GM23338 (cell line): ENCODE measurements around the gene TMPRSS2. TPM values are rescaled to one million over a fixed set of nuclear protein-coding genes. Genes with fewer than 3 reads are reported as not detected.

ENCODE experiments used
- ATAC-seq: fragments of 200-7000 bp; cut with Tn5 transposase; 3 replicates; pipeline ENCODE4 v1.9.1; 2020
- DNase-seq: peaks from one replicate; pipeline ENCODE4 v3.0.0-alpha.2; 2015; ENCODE audit warnings: low spot score
- H2AFZ ChIP-seq: fragments of 200-600 bp; sonication (generic); 2 replicates; pipeline ENCODE4 v1.8.0; 2016; ENCODE audit warnings: antibody characterized with exemption, mild to moderate bottlenecking, moderate library complexity
- H3F3A ChIP-seq: fragments of 200-600 bp; sonication (generic); replicated peaks from 2 replicates; pipeline ENCODE4 v1.8.0; 2017; ENCODE audit warnings: antibody characterized with exemption, mixed run types, low read depth
- H3K27ac ChIP-seq: fragments of 200-600 bp; sonication (generic); 2 replicates; pipeline ENCODE4 v1.6.1; 2016; ENCODE audit warnings: low read depth
- H3K27me3 ChIP-seq: fragments of 200-600 bp; sonication (generic); 2 replicates; pipeline ENCODE4 v1.8.0; 2016; ENCODE audit warnings: mild to moderate bottlenecking, mixed run types, moderate library complexity; ENCODE audit not compliant: insufficient read depth
- H3K36me3 ChIP-seq: fragments of 200-600 bp; sonication (generic); 2 replicates; pipeline ENCODE4 v1.8.0; 2016; ENCODE audit warnings: mild to moderate bottlenecking; ENCODE audit not compliant: insufficient read depth
- H3K4me1 ChIP-seq: fragments of 200-600 bp; sonication (generic); 2 replicates; pipeline ENCODE4 v1.8.0; 2016; ENCODE audit warnings: mild to moderate bottlenecking, moderate library complexity; ENCODE audit not compliant: insufficient read depth
- H3K4me2 ChIP-seq: fragments of 200-600 bp; sonication (generic); 2 replicates; pipeline ENCODE4 v1.7.1; 2017; ENCODE audit warnings: mixed run types
- H3K4me3 ChIP-seq: fragments of 200-600 bp; sonication (generic); 2 replicates; pipeline ENCODE4 v1.6.1; 2016; ENCODE audit warnings: mixed run types
- H3K79me2 ChIP-seq: fragments of 200-600 bp; sonication (generic); replicated peaks from 2 replicates; pipeline ENCODE4 v1.8.0; 2017; ENCODE audit warnings: mild to moderate bottlenecking; ENCODE audit not compliant: insufficient read depth
- H3K9me2 ChIP-seq: fragments of 200-600 bp; sonication (generic); 2 replicates; pipeline ENCODE4 v1.8.0; 2017; ENCODE audit not compliant: insufficient read depth
- H4K20me1 ChIP-seq: fragments of 200-600 bp; sonication (generic); replicated peaks from 2 replicates; pipeline ENCODE4 v1.8.0; 2017; ENCODE audit warnings: mild to moderate bottlenecking; ENCODE audit not compliant: insufficient read depth
- H3K27ac Mint-ChIP-seq: 2 replicates; pipeline ENCODE4 v1.8.0; 2020; ENCODE audit warnings: inconsistent platforms, mild to moderate bottlenecking, moderate library complexity, mixed read lengths
- H3K27me3 Mint-ChIP-seq: 3 replicates; pipeline ENCODE4 v1.8.0; 2022; ENCODE audit warnings: low read depth, mild to moderate bottlenecking, moderate library complexity, mixed read lengths, inconsistent platforms; ENCODE audit not compliant: insufficient read depth, poor library complexity
- H3K36me3 Mint-ChIP-seq: 3 replicates; pipeline ENCODE4 v1.8.0; 2021; ENCODE audit warnings: low read depth, mild to moderate bottlenecking, inconsistent platforms, moderate library complexity, mixed read lengths
- H3K4me1 Mint-ChIP-seq: 3 replicates; pipeline ENCODE4 v1.8.0; 2020; ENCODE audit warnings: mild to moderate bottlenecking, inconsistent platforms, mixed read lengths
- H3K4me3 Mint-ChIP-seq: 3 replicates; pipeline ENCODE4 v1.8.0; 2021; ENCODE audit warnings: moderate library complexity, mild to moderate bottlenecking, inconsistent platforms, mixed read lengths
- H3K9me3 Mint-ChIP-seq: 3 replicates; pipeline ENCODE4 v1.8.0; 2020; ENCODE audit warnings: moderate library complexity, mild to moderate bottlenecking, inconsistent platforms, mixed read lengths
- EZH2phosphoT487 ChIP-seq: fragments of 200-600 bp; sonication (generic); IDR thresholded peaks from one replicate; pipeline ENCODE4 v1.8.1; 2018; ENCODE audit warnings: antibody characterized with exemption; ENCODE audit not compliant: unreplicated experiment
- JUNB ChIP-seq: IDR thresholded peaks from one replicate; pipeline ENCODE4 v1.6.1; 2016; ENCODE audit warnings: antibody characterized with exemption; ENCODE audit not compliant: unreplicated experiment
- NANOG ChIP-seq: IDR thresholded peaks from 2 replicates; pipeline ENCODE4 v1.6.1; 2016; ENCODE audit warnings: antibody characterized with exemption, borderline replicate concordance
- POLR2AphosphoS5 ChIP-seq: IDR thresholded peaks from 2 replicates; pipeline ENCODE4 v1.6.1; 2016; ENCODE audit warnings: antibody characterized with exemption, low read depth
- STAT1 ChIP-seq: IDR thresholded peaks from one replicate; pipeline ENCODE4 v1.6.1; 2016; ENCODE audit warnings: antibody characterized with exemption; ENCODE audit not compliant: unreplicated experiment
- ZNF114 ChIP-seq: fragments of 250-450 bp; sonication (Bioruptor Pico); IDR thresholded peaks from 2 replicates; pipeline ENCODE4 v1.5.0; 2020; ENCODE audit warnings: mild to moderate bottlenecking, moderate library complexity
- ZNF331 ChIP-seq: fragments of 250-450 bp; sonication (Bioruptor Pico); IDR thresholded peaks from 2 replicates; pipeline ENCODE4 v1.5.0; 2020; ENCODE audit warnings: low read depth, mild to moderate bottlenecking, moderate library complexity
- polyA plus RNA-seq: library from polyadenylated mRNA; unstranded; fragments of >200 nt; fragmentation: Nextera tagmentation; extraction: Ambion mirVana; gene quantifications from 2 replicates; pipeline ENCODE4 v1.2.1, GENCODE V29; 2016
- total RNA-seq: library from RNA; depleted of rRNA; stranded (reverse); fragments of >200 nt; shearing (Covaris generic); gene quantifications from 2 replicates; pipeline ENCODE4 v1.2.3, GENCODE V29; 2014
- TF ChIP-seq, protein P1 (sequence below): IDR thresholded peaks from 2 replicates; pipeline ENCODE4 v1.6.1; 2016; ENCODE audit warnings: antibody characterized with exemption
- TF ChIP-seq, protein P2 (sequence below): fragments of 250-450 bp; sonication (Bioruptor Pico); IDR thresholded peaks from 2 replicates; pipeline ENCODE4 v1.5.0; 2020; ENCODE audit warnings: mild to moderate bottlenecking, moderate library complexity
- TF ChIP-seq, protein P3 (sequence below), 2 experiments: fragments of 200-600 bp in 1 of 2; sonication (generic) in 1 of 2; conservative IDR thresholded peaks; 2 replicates each; pipeline versions ENCODE4 v1.5.1 to v1.6.1; 2016 to 2017; ENCODE audit warnings: antibody characterized with exemption in 2 of 2, low read depth in 2 of 2, mild to moderate bottlenecking in 2 of 2, moderate library complexity in 1 of 2
- TF ChIP-seq, protein P4 (sequence below): IDR thresholded peaks from one replicate; pipeline ENCODE4 v1.6.1; 2018; ENCODE audit warnings: antibody characterized with exemption; ENCODE audit not compliant: unreplicated experiment

The TMPRSS2 gene
- total and polyA plus RNA-seq, 2 experiments from 2014 or later, result 2.3 to 4.9 TPM

GRCh38 chr21:41518757-41519156, 10.8 kb upstream of the TMPRSS2 start:
- ATAC-seq (no peak), DNase-seq (no peak)

More at GRCh38 chr21:41518757-41519156, 10.8 kb upstream of the TMPRSS2 start:
- no peaks in the 10 kb centered on the region for H3K4me1 Mint-ChIP-seq
- Histone ChIP-seq H3K4me1 (no peaks in the 10 kb centered on the region), H2AFZ (no peak overlapping the region), H3K79me2 (no peaks in the 10 kb centered on the region), H3K4me3 (no peak overlapping the region), H3K9me2 (0 out of 2 replicates have a peak, but pooled peaks cover 11% of the 10 kb centered on the region), H3K36me3 (no peaks in the 10 kb centered on the region), H3F3A (no peaks in the 10 kb centered on the region), H3K4me2 (no peak overlapping the region), H4K20me1 (no peaks in the 10 kb centered on the region), H3K27me3 (no peaks in the 10 kb centered on the region), H3K27ac (no peak overlapping the region)
- peaks cover 19% of the 10 kb centered on the region for H3K9me3 Mint-ChIP-seq
- TF ChIP-seq, protein P1, sequence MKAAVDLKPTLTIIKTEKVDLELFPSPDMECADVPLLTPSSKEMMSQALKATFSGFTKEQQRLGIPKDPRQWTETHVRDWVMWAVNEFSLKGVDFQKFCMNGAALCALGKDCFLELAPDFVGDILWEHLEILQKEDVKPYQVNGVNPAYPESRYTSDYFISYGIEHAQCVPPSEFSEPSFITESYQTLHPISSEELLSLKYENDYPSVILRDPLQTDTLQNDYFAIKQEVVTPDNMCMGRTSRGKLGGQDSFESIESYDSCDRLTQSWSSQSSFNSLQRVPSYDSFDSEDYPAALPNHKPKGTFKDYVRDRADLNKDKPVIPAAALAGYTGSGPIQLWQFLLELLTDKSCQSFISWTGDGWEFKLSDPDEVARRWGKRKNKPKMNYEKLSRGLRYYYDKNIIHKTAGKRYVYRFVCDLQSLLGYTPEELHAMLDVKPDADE, result no peak
- TF ChIP-seq, protein P2, sequence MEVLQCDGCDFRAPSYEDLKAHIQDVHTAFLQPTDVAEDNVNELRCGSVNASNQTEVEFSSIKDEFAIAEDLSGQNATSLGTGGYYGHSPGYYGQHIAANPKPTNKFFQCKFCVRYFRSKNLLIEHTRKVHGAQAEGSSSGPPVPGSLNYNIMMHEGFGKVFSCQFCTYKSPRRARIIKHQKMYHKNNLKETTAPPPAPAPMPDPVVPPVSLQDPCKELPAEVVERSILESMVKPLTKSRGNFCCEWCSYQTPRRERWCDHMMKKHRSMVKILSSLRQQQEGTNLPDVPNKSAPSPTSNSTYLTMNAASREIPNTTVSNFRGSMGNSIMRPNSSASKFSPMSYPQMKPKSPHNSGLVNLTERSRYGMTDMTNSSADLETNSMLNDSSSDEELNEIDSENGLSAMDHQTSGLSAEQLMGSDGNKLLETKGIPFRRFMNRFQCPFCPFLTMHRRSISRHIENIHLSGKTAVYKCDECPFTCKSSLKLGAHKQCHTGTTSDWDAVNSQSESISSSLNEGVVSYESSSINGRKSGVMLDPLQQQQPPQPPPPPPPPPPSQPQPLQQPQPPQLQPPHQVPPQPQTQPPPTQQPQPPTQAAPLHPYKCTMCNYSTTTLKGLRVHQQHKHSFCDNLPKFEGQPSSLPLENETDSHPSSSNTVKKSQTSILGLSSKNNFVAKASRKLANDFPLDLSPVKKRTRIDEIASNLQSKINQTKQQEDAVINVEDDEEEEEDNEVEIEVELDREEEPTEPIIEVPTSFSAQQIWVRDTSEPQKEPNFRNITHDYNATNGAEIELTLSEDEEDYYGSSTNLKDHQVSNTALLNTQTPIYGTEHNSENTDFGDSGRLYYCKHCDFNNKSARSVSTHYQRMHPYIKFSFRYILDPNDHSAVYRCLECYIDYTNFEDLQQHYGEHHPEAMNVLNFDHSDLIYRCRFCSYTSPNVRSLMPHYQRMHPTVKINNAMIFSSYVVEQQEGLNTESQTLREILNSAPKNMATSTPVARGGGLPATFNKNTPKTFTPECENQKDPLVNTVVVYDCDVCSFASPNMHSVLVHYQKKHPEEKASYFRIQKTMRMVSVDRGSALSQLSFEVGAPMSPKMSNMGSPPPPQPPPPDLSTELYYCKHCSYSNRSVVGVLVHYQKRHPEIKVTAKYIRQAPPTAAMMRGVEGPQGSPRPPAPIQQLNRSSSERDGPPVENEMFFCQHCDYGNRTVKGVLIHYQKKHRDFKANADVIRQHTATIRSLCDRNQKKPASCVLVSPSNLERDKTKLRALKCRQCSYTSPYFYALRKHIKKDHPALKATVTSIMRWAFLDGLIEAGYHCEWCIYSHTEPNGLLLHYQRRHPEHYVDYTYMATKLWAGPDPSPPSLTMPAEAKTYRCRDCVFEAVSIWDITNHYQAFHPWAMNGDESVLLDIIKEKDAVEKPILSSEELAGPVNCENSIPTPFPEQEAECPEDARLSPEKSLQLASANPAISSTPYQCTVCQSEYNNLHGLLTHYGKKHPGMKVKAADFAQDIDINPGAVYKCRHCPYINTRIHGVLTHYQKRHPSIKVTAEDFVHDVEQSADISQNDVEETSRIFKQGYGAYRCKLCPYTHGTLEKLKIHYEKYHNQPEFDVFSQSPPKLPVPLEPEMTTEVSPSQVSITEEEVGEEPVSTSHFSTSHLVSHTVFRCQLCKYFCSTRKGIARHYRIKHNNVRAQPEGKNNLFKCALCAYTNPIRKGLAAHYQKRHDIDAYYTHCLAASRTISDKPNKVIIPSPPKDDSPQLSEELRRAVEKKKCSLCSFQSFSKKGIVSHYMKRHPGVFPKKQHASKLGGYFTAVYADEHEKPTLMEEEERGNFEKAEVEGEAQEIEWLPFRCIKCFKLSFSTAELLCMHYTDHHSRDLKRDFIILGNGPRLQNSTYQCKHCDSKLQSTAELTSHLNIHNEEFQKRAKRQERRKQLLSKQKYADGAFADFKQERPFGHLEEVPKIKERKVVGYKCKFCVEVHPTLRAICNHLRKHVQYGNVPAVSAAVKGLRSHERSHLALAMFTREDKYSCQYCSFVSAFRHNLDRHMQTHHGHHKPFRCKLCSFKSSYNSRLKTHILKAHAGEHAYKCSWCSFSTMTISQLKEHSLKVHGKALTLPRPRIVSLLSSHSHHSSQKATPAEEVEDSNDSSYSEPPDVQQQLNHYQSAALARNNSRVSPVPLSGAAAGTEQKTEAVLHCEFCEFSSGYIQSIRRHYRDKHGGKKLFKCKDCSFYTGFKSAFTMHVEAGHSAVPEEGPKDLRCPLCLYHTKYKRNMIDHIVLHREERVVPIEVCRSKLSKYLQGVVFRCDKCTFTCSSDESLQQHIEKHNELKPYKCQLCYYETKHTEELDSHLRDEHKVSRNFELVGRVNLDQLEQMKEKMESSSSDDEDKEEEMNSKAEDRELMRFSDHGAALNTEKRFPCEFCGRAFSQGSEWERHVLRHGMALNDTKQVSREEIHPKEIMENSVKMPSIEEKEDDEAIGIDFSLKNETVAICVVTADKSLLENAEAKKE (CRISPR knock-in tag), result no peak
- TF ChIP-seq NANOG, result no peak
- no peak for TF ChIP-seq POLR2AphosphoS5
- no peak for TF ChIP-seq STAT1
- TF ChIP-seq, protein P3, sequence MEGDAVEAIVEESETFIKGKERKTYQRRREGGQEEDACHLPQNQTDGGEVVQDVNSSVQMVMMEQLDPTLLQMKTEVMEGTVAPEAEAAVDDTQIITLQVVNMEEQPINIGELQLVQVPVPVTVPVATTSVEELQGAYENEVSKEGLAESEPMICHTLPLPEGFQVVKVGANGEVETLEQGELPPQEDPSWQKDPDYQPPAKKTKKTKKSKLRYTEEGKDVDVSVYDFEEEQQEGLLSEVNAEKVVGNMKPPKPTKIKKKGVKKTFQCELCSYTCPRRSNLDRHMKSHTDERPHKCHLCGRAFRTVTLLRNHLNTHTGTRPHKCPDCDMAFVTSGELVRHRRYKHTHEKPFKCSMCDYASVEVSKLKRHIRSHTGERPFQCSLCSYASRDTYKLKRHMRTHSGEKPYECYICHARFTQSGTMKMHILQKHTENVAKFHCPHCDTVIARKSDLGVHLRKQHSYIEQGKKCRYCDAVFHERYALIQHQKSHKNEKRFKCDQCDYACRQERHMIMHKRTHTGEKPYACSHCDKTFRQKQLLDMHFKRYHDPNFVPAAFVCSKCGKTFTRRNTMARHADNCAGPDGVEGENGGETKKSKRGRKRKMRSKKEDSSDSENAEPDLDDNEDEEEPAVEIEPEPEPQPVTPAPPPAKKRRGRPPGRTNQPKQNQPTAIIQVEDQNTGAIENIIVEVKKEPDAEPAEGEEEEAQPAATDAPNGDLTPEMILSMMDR (conservative IDR thresholded peaks at IDR 0.05; ENCODE audit: low read depth in 2 of 2), result no peak
- no peak for TF ChIP-seq EZH2phosphoT487
- TF ChIP-seq ZNF331, result no peak
- TF ChIP-seq JUNB, result no peak
- no peak for TF ChIP-seq ZNF114 (CRISPR knock-in tag)
- TF ChIP-seq, protein P4, sequence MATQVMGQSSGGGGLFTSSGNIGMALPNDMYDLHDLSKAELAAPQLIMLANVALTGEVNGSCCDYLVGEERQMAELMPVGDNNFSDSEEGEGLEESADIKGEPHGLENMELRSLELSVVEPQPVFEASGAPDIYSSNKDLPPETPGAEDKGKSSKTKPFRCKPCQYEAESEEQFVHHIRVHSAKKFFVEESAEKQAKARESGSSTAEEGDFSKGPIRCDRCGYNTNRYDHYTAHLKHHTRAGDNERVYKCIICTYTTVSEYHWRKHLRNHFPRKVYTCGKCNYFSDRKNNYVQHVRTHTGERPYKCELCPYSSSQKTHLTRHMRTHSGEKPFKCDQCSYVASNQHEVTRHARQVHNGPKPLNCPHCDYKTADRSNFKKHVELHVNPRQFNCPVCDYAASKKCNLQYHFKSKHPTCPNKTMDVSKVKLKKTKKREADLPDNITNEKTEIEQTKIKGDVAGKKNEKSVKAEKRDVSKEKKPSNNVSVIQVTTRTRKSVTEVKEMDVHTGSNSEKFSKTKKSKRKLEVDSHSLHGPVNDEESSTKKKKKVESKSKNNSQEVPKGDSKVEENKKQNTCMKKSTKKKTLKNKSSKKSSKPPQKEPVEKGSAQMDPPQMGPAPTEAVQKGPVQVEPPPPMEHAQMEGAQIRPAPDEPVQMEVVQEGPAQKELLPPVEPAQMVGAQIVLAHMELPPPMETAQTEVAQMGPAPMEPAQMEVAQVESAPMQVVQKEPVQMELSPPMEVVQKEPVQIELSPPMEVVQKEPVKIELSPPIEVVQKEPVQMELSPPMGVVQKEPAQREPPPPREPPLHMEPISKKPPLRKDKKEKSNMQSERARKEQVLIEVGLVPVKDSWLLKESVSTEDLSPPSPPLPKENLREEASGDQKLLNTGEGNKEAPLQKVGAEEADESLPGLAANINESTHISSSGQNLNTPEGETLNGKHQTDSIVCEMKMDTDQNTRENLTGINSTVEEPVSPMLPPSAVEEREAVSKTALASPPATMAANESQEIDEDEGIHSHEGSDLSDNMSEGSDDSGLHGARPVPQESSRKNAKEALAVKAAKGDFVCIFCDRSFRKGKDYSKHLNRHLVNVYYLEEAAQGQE, result no peak
- no peak overlapping the region for H3K4me3 Mint-ChIP-seq
- peaks cover 2% of the 10 kb centered on the region for H3K27me3 Mint-ChIP-seq
- no peak overlapping the region for H3K27ac Mint-ChIP-seq
- H3K36me3 Mint-ChIP-seq, result no peaks in the 10 kb centered on the region
